GM21515 (cell line): ENCODE data around the gene TMEM184B.

Source experiments
- ATAC-seq: cut with Tn5 transposase; IDR thresholded peaks from one replicate; pipeline ENCODE4 v1.9.1; 2021; ENCODE audit not compliant: unreplicated experiment

The TMEM184B gene

DNA sequence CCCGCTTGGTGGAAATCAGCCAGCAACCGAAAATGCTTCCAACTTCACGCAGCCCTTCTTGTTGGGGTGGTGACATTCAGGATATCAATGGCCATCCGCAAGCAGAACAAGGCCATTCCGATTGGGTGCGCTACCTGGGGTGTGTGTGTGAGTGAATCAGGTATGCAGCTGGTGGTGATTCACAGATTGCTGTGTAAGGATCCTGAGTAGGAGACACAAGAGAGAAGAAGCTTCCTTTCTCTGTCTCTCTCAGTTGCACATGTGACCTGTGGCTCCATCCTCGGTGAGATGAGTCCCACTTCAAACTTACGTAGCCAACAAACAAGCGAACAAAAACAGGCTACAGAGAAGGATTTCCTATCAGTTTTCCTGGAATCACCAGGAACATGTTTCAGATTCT is 9.6 kb upstream of the TMEM184B start:
- ATAC-seq = no peak

DNA sequence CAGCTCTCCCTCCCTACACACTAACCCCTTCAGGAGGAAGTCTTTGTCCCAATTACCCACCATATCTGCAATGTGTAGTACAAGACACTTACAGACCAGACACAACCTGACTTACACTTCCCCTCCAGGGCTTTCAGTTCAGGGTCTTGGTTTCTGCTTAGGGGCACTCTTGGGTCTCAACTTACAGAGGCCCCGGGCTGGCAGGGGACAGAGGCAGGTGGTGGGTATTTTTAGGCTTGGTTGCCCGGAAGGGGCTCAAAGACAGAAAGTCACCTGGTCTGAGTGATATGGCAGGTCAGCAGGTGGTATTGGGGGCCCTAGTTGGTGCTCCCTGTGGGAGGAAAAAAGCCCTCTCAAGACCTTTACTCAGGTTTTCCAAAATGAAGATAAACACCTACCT is 3.4 kb upstream of the TMEM184B start:
- no peak for ATAC-seq

DNA sequence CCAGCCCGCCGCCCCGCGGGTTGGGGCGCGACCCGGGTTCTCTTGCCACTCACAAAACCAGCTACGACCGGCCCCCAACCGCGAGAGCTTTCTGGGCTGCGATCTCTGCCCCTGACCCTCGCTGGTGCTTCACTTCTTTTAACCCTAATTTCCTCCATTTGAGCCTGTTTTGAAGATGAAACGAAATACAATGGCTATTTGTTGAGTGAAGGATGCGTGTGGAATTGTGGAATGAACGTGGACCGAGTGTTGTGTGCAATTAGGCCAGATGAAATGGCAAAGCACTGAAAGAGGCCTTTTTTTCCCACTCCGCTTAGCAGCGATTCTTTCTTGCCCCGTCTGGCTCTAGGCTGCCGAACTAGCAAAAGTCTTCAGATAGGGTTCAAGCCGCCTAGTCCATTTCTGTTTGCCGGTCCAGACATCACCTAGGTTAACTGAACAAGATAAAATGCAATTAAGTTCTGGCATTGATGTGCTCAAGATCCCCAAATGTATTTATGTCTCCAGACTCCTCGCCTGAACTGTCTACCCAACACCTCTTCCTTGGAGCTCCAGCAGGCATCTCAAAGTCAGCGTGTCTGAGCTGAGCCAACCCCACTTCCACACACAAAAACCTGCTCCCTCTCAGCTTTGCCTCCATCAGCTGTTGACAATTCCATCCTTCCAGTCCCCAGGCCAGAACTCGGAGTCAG is 471 bp upstream of the TMEM184B start:
- no peak for ATAC-seq

DNA sequence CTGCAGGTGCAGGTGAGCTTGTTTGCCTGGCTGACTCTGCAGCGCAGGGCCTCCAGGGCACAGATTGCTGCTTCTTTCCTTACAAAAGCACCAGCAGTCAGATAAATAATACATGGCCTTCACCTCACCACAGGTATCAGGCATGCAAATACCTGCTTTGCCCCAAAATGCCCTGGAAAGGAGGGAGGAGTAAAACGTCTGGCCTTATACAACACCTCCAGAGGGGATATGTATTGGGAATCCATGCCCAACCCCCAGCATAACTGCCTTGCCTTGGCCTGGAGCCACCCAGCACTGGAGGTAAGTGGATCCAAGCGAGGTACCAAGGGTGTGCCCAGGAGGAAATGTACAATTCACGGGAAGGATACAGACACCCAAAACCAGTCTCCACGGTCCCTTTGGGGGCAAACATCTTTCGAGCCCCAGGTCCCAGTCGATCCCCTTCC is 860 bp downstream of the TMEM184B start:
- no peak for ATAC-seq

DNA sequence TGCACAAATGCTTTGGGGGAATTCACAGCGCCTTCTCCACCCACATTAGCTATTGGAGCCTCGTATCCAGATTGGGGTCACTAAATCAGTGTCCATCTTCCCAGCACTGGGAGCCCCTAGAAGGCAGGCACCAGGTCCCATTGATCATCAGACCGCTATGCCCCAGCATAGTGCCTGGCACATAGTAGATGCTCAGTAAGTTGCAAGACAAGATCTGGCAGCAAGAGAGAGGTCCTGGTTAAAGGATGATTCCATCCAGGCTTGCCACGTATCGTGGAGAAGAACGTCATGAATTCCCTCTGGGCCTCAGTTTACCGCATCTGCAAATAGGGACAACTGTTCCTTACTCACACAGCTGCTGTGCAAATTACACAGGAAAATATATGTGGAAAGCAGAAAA is 1.7 kb downstream of the TMEM184B start:
- ATAC-seq = no peak

DNA sequence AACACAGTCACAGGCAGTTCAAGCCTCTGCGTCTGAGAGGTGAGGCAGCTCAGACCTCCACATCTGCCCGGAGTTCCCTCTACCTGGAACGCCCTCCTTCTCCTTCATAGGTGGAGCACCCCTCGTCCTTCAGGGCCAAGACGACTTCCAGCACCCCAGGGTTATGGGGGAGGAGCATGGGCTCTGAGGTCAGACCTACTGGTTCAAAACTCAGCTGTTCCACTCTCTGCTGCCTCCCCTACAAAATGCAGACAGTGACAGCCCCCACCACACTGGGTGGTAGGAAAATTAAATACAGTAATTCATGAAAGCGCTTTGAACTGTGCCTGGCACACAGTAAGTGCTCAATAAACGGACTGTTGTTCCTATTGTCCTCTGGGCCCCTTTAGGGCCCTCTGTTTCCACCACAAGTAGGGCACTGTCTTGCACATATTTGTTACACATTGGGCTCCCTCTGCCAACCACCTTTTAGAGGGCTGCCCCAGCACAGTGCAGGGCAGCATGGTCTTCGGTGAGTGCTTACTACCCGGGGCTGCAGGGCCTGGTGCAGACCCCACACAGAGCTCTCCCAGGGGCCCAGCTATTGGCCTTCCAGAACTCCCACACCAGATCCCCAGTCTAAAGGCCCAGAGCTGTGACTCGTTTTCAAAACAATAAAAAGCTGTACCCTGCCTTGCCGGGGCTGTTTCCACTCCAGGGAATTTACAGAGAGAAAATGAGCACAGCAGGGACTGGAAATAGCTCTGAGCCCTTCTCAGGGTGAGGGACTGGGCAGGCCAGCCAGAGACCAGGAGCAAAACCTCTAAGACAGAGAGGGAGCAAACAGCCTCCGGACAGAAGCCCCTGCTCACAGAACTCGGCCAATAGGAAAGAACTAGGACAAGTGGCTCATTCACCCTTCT is 2.5 kb downstream of the TMEM184B start:
- ATAC-seq = no peak

DNA sequence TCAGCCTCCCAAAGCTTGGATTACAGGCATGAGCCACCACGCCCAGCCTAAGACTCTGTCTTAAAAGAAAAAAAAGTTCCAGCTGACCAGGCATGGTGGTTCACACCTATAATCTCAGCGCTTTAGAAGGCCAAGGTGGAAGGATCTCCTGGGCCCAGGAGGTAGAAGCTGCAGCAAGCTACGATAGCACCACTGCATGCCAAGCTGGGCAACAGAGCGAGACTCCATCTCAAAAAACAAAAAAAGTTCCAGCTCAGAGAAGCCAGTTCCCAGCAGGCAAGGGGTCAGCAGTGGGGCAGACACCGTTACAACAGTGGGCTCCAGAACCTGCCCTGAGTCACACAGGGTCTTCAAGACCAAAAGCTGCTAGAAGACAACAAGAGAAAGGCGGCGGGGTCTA is 3.3 kb downstream of the TMEM184B start:
- no peak for ATAC-seq

DNA sequence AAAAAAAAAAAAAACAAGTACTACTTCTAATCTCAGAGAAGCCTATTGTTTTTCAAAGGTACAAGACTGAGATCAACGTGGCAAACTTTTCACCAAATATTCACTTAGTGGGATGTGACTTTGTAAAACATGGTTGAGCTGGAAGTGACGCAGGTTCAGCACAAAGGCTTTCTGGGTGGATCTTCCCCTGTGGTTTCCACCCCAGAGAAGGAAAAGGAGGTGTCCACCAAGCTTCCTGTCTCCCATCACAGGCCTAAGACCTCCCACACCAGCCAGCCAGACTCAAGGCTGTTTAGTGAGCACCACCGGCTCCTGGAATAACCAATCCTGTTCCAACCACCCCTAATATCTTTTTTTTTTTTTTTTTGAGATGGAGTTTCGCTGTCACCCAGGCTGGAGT is 5.7 kb downstream of the TMEM184B start:
- no peak for ATAC-seq

DNA sequence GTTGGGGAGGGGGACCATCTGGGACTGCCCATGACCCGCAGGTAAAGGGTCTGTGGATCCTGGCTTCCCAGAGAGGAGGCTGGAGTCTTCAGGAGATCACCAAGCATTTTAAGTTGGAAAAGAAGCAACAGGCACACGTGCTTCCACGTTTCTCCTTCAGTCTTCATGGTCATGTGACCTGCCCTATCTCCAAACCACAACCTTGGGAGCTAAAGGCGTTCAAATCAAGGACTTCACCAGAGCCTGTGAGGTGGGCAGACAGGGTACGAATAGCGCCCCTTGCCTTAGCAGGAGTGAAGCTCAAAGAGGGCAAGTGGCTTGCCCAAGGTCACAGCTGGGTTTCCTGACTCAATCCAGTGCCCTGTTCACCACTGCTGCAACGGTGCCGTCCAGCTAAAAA is 6.7 kb downstream of the TMEM184B start:
- no peak for ATAC-seq

DNA sequence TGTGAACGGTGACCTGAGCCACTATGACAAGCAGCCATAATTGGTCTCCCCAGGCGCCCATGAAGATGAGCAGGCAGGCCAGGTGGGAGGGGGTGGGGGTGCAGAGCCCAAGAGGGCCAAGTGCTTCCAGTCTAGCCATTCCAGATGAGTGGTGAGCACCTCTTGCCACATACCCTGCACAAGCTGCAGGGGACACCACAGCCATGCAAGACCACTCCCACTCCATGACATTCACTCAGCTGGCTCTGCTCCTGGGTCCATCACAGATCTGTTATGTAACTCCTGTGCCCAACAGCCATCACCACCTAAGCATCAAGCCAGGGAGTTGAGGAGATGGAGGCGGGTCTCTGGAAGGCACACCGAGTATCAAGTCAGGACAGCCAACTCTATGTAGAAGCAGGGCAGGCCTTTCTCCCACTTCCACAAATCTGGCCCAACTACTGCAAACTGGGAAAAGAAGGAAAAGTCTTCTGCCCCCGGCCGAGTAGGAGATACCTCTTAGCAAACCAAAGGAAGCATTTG is 8.4 kb downstream of the TMEM184B start:
- ATAC-seq = no peak

DNA sequence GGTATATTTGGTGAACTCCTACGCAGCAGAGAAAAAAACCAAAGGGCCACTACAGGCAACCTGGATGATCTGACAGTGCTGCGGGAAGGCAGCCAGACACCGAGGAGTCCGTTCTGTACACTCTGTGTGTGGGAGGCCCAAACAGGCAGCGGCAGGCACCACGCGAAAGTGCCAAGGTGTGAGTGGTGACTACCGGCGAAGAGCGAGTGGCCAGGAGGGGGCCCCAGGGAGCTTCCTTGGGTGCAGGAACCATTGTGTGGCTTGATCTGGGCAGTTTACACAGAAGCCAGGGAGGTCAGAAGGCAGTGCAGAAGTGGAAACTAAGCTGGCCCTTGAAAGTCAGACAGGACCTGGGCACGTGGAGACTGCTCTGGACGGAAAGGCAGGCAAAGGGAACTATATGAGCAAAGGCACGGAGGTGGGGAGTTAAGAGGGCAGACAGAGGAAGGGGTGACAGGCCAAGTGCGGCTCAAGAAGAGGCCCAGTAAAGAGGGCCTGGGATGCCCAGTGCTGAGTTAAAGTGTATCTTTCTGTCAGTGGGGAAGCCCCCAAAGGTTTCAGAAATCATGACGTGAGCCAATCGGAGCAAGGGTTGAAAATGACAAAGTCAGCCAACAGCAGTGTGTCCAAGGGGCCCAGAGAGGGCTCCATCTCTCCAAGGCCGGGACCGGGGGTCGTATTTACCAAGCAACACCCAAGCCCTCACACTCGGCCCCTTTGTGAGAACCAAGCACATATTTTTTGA is 10.6 kb downstream of the TMEM184B start:
- ATAC-seq = no peak

DNA sequence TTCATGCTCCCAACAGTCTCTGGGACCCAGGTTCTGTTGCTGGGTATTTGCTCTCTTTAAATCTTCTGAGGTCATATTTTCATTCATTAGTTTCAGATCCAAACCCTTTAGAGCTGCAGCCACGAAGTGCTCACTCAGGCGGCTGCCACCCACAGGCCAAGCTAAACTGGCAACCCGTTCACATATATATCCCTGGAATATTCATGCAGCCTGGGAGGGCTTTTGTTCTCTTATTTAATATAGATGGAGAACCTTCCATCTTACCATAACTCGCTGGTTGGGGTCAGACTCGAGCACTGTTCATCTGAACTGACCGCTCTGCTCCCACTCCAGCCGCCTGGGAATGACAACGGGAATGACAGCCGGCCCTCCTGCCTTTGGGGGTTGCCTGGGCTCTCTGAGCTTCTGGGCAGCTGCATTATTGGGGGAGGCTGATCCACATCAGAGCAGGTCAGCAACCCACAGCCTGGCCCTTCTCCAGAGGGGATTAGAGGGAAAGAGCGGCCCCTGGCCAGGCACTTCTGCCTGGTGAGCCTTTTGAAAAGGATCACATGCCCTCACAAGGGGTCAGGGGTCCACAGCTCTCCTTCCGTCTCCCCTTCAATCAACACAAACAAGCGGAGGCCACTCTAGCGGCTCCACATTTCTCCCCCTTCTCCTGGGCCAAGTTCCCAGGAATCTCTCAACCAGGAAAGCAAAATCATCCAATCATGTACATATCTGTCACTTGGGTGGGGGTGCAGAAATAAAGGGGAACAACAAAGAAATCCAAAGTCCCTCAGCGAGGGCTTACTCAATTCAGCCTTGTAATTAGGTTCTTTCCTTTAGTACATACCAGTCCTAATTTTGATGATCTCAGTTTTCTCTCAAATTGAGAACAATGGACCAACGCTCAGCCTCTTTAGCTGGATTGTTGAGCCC is 11.8 kb downstream of the TMEM184B start:
- ATAC-seq = no peak

DNA sequence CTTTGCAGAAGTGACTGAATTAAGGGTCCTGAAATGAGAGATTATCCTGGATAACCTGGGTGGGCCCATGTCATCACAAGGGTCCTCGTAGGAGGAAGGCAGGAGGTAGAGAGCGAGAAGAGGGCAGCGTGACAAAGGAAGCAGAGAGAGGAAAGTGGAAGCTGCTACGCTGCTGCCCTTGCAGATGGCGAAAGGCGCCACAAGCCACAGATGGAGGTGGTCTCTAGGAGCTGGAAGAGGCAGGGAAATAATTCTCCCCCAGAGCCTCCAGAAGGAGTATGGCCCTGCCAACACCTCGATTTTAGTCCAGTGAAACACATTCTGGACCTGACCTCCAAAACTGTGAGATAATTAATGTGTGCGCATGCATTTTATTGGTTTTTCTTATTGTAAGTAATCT is 13.4 kb downstream of the TMEM184B start:
- ATAC-seq = no peak

DNA sequence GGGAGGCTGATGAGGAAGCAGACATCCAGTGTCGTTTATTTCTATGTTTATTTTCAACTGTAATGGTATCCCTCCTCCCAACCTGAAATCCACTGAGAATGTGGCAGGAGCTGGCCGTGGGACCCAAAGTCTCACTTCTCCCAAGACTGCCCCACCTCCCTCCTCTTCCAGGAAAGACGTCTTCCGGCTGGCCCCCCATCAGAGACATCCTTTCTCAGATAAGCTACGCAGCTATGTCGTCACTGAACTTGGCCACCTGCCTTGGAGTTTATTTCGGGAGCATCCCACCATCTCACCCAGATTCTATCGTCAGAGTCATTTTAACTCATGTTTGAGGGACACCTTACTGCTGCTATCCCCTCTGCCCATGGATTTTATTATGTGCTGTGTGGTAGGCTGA is 13.9 kb downstream of the TMEM184B start:
- no peak for ATAC-seq

DNA sequence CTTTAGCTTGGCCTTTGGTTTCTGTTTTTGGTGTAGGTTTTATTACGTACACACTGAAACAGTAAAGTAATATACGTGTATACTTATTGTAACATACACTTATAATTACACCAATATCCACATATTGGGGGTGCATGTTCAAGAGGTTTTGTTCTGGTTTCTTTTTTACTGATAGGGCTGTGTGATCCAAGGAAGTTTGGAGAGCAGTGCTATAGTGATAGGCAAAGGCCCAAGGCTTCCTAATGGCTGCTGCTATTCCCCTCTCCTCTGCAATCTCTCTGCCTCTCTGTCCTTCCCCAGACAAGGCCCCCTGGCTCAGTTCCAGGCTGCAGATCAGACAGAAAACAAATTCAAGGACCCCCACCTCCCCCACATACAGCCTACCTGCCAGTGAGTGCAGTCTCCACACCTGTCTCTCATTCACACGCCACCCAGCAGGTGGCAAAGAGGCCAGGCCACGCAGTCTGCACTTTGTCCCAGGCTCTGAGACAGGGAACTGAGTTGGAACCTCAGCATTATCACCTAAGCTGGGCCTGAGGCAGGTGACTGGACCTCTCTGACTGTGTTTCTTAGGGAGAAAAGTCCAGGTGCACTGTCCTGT is 15.1 kb downstream of the TMEM184B start:
- no peak for ATAC-seq

DNA sequence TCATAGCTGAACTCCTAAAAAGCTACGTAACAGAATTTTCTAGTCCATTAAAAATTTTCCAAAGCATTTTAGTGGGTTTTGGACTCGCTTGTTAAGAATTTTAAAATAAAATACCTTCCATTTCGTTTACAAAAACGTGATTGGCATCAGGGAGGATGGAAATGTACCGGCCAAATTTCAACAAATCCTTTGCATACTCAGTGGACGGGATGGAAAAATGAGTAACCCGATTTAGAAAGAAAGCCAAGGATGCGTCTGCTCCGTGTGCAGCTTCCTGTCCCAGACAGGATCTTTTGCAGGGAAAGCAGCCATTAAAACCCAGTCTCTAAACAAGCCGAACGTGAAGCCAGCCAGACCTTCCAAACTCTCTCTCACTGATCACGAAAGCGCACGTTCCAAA is 15.6 kb downstream of the TMEM184B start:
- no peak for ATAC-seq

DNA sequence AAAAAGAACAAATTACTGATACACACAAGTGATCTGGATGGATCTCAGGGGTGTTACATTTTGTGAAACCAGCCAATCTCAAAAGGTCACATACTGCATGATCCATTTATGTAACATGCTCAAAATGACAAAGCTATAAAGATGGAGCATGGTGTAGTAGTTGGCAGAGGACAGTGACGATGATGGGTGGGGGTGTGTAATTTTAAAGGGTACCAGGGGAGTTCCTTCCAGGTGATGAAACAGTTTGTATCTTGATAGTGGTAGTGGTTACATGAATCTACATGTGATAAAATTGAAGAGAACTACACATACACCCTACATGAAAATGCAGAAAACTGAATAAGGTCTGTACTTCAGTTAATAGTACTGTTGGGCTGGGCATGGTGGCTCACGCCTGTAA is 17.1 kb downstream of the TMEM184B start:
- no peak for ATAC-seq

DNA sequence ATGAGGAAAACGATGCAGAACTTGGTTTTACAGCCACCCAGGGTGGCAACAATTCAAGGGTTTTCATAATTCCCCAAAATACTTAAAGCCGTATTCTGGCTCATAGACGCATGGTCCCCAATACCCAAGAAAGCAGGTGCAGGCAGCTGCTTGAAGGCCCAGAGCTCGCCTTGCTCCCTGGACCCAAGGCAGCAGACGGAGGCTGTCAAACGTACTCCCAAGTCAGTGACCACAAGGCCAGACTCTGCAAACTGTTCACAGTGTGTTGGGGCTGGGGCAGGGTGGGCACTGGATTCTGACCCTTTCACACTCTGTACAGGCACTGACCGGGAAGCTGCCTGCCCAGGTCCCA is 21.5 kb downstream of the TMEM184B start:
- ATAC-seq = no peak

DNA sequence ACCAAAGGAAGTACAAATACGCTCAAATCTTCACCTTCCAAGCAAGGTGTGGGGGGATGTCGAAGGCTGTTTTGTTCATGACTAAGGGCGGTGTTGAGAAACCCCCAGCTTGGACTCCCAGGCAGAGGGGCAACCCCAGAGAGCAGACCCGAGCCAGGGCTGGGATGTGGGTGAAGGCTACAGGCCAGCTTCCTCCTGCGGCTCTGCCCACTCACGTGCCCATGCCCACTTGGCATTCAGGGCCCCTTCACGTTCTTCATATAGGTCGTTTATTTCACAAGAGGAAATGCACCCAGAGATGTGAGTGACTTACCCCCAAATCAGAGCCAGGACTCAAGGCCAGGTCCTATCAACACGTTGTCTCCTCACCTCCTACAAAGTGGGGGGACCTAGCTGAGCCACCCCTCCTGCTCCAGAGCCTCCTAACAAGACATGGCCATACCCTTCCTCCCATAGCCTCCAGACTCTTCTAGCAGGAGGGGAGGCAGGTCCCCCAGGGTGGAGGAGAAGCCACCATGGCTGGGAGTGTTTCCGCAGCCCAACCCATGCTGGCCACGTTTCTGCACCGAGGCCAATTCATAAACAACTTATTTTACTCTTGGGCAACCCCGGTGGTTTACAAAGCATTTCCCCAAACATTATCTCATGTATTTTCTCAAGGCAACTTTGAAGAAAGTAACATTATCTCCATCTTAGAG is 22.0 kb downstream of the TMEM184B start:
- ATAC-seq = no peak
